KMS-11 (cell line): ENCODE results near the gene OPRM1.

Source experiments
- H2AFZ ChIP-seq: fragments of 200-600 bp; sonication (generic); 2 replicates; pipeline ENCODE4 v1.6.1; 2016; ENCODE audit warnings: antibody characterized with exemption, mixed run types, low read depth
- H3K27ac ChIP-seq: fragments of 200-600 bp; sonication (generic); 2 replicates; pipeline ENCODE4 v1.6.1; 2016; ENCODE audit warnings: mild to moderate bottlenecking, mixed run types
- H3K27me3 ChIP-seq: fragments of 200-600 bp; sonication (generic); 2 replicates; pipeline ENCODE4 v1.6.1; 2017; ENCODE audit warnings: mild to moderate bottlenecking, low read depth, mixed run types, moderate library complexity; ENCODE audit not compliant: insufficient read depth
- H3K36me3 ChIP-seq: fragments of 200-600 bp; sonication (generic); 2 replicates; pipeline ENCODE4 v1.6.1; 2017; ENCODE audit warnings: mild to moderate bottlenecking, mixed run types; ENCODE audit not compliant: insufficient read depth
- H3K4me1 ChIP-seq: fragments of 200-600 bp; sonication (generic); 2 replicates; pipeline ENCODE4 v1.6.1; 2016; ENCODE audit warnings: mild to moderate bottlenecking, low read depth, mixed run types; ENCODE audit not compliant: poor library complexity, severe bottlenecking
- H3K4me2 ChIP-seq: fragments of 200-600 bp; sonication (generic); 2 replicates; pipeline ENCODE4 v1.7.0; 2016; ENCODE audit warnings: mild to moderate bottlenecking, mixed run types
- H3K4me3 ChIP-seq: fragments of 200-600 bp; sonication (generic); IDR thresholded peaks from 2 replicates; pipeline ENCODE4 v1.6.1; 2017; ENCODE audit warnings: low read depth, low read length, mixed read lengths; ENCODE audit not compliant: insufficient read depth
- H3K79me2 ChIP-seq: fragments of 200-600 bp; sonication (generic); 2 replicates; pipeline ENCODE4 v1.6.1; 2016; ENCODE audit warnings: low read depth, mixed run types; ENCODE audit not compliant: insufficient read depth
- H3K9ac ChIP-seq: fragments of 200-600 bp; sonication (generic); 2 replicates; pipeline ENCODE4 v1.6.1; 2016; ENCODE audit warnings: mild to moderate bottlenecking, mixed run types
- H4K20me1 ChIP-seq: fragments of 200-600 bp; sonication (generic); 2 replicates; pipeline ENCODE4 v1.6.1; 2016; ENCODE audit warnings: mild to moderate bottlenecking, mixed run types; ENCODE audit not compliant: insufficient read depth
- TF ChIP-seq, protein P1 (sequence below): fragments of 200-600 bp; sonication (generic); conservative IDR thresholded peaks from 2 replicates; pipeline ENCODE4 v1.6.1; 2017; ENCODE audit warnings: low read depth, mild to moderate bottlenecking, antibody characterized with exemption, low read length, moderate library complexity, mixed read lengths

The OPRM1 gene

DNA sequence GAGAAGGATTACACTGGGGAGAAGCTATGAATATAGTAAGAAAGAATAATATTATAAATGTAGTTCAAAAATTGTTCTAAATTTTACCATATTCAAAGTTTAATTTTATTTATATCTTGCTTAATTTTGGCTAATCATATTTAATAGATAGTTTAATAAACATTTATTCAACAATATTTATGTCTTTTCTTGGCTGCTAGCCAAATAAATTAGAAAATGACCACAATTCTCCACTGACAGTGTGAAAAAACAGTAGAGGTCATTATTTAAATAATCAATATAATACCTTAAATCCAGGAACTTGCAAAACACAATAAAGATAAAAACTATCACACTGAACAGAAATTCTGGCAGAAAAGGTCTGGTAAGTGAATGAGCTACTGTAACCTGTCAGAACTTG is 171.6 kb downstream of the OPRM1 start:
- no peaks in the 10 kb centered on the region for H3K79me2 ChIP-seq
- H3K4me3 ChIP-seq, result no peak overlapping the region
- no peak overlapping the region for H3K4me2 ChIP-seq
- TF ChIP-seq, protein P1, sequence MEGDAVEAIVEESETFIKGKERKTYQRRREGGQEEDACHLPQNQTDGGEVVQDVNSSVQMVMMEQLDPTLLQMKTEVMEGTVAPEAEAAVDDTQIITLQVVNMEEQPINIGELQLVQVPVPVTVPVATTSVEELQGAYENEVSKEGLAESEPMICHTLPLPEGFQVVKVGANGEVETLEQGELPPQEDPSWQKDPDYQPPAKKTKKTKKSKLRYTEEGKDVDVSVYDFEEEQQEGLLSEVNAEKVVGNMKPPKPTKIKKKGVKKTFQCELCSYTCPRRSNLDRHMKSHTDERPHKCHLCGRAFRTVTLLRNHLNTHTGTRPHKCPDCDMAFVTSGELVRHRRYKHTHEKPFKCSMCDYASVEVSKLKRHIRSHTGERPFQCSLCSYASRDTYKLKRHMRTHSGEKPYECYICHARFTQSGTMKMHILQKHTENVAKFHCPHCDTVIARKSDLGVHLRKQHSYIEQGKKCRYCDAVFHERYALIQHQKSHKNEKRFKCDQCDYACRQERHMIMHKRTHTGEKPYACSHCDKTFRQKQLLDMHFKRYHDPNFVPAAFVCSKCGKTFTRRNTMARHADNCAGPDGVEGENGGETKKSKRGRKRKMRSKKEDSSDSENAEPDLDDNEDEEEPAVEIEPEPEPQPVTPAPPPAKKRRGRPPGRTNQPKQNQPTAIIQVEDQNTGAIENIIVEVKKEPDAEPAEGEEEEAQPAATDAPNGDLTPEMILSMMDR, result no peak
- no peaks in the 10 kb centered on the region for H3K36me3 ChIP-seq
- H3K27me3 ChIP-seq, result no peaks in the 10 kb centered on the region
- H2AFZ ChIP-seq, result no peak overlapping the region
- no peaks in the 10 kb centered on the region for H3K4me1 ChIP-seq
- no peak overlapping the region for H3K27ac ChIP-seq
- no peaks in the 10 kb centered on the region for H4K20me1 ChIP-seq
- H3K9ac ChIP-seq, result no peak overlapping the region

DNA sequence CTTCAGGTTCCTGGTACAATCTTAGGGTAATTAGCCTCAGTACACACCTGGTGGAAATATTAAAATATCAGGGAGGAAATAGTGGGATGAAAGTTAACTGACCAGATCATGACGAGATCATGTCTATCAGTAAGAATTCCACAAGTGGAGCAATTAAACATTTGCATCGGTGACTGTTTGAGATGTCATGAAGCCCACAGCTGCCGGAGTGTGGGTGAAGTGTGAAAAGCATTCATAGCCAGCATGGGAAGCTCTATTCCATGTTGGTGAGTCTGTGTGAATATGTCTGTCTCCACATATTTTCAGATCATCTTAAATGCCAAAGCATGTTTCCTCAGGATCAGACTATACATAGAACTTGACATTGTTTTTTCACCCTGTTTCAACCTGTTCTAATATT is 174.7 kb downstream of the OPRM1 start:
- H4K20me1 ChIP-seq, result no peaks in the 10 kb centered on the region
- no peak overlapping the region for H3K9ac ChIP-seq
- H3K27ac ChIP-seq, result no peak overlapping the region
- no peak overlapping the region for H3K4me3 ChIP-seq
- no peak overlapping the region for H3K4me2 ChIP-seq
- TF ChIP-seq, protein P1, result no peak
- H3K27me3 ChIP-seq, result no peaks in the 10 kb centered on the region
- no peaks in the 10 kb centered on the region for H3K4me1 ChIP-seq
- no peaks in the 10 kb centered on the region for H3K36me3 ChIP-seq
- no peak overlapping the region for H2AFZ ChIP-seq
- no peaks in the 10 kb centered on the region for H3K79me2 ChIP-seq

DNA sequence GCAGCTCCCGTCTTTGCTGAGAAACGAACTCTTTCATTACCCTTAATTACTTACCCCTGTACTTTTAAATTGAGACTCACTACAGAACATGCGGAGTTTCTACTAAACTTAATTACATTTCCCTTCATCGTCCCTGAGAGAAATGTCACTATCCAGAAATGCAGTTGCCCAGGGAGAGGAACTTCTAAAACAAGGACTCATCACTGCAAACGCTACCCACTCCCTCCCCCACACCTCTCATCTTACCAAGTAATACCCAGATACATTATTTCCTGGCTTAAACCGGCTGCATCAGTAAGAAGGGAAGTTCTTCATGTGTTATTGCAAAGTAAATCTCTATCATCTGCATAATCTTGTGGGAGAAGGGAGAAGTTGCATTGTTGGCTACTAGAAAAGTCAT is 179.3 kb downstream of the OPRM1 start:
- Histone ChIP-seq H3K4me2 (no peak overlapping the region), H3K4me3 (no peak overlapping the region), H2AFZ (no peak overlapping the region), H3K36me3 (no peaks in the 10 kb centered on the region), H3K79me2 (no peaks in the 10 kb centered on the region), H3K4me1 (no peaks in the 10 kb centered on the region), H3K27ac (no peak overlapping the region), H4K20me1 (no peaks in the 10 kb centered on the region), H3K9ac (no peak overlapping the region), H3K27me3 (no peaks in the 10 kb centered on the region)
- TF ChIP-seq, protein P1, result no peak

DNA sequence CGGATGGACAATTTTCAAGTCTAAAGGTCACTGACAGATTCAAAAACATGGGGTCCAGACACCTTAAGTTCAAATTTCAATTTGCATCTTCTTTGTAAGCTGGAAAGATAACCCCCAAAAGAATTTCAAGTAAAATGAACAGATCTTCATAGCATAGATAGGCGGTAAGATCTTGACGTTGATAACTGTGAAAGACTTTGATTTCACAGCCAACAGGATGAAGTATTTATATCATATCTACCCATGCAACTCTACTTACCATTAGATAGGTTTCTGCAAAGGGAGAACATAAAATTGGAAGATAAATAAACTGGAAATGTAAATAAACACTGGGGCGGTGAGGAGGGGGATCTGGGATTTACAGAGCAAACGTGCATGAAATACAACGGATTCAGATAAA is 179.7 kb downstream of the OPRM1 start:
- Histone ChIP-seq H3K79me2 (no peaks in the 10 kb centered on the region), H3K4me3 (no peak overlapping the region), H3K27ac (no peak overlapping the region), H2AFZ (no peak overlapping the region), H3K27me3 (no peaks in the 10 kb centered on the region), H3K9ac (no peak overlapping the region), H3K36me3 (no peaks in the 10 kb centered on the region), H4K20me1 (no peaks in the 10 kb centered on the region), H3K4me2 (no peak overlapping the region), H3K4me1 (no peaks in the 10 kb centered on the region)
- TF ChIP-seq, protein P1, result no peak

DNA sequence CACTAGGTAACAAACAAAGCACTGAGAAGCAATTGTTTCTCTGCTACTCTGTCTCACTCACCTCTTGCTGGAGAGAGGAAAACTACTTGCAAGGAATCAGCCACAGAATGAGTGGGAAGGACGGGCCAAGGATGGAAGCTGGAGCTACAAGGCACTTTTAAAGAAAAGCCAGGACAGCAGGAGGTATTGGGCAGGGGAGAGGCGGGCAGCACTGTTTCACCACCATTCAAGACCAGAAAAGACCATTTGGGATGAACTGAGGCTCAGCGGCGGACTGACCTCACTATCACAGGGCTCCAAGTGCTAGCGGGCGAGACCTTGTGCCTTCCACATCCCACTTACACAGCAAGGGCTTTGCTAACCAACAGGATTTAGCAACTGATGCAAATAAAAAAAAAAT is 180.2 kb downstream of the OPRM1 start:
- H3K27ac ChIP-seq, result no peak overlapping the region
- no peaks in the 10 kb centered on the region for H4K20me1 ChIP-seq
- H3K4me1 ChIP-seq, result no peaks in the 10 kb centered on the region
- no peak overlapping the region for H2AFZ ChIP-seq
- TF ChIP-seq, protein P1, result no peak
- H3K27me3 ChIP-seq, result no peaks in the 10 kb centered on the region
- no peak overlapping the region for H3K4me2 ChIP-seq
- H3K36me3 ChIP-seq, result no peaks in the 10 kb centered on the region
- H3K79me2 ChIP-seq, result no peaks in the 10 kb centered on the region
- H3K9ac ChIP-seq, result no peak overlapping the region
- no peak overlapping the region for H3K4me3 ChIP-seq
